B cell (primary cell): ENCODE data around the gene ANKS1B. TPM values are rescaled to one million over a fixed set of nuclear protein-coding genes. Genes with fewer than 3 reads are reported as not detected.

Experiments used
- ATAC-seq: fragments of 200-7000 bp; cut with Tn5 transposase; one replicate; pipeline ENCODE4 v1.10.0; 2021; ENCODE audit warnings: low read depth, mild to moderate bottlenecking, moderate number of reproducible peaks, moderate library complexity
- CTCF ChIA-PET: fragments of 350-600 bp; sonication (Branson Sonifier 250); formaldehyde crosslinking; loops from one replicate; lab custom pipeline; 2021; ENCODE audit warnings: antibody characterized with exemption, inconsistent platforms; lab: Charles Lee
- POLR2A ChIA-PET: fragments of 350-600 bp; sonication (Branson Sonifier 250); formaldehyde crosslinking; loops from one replicate; lab custom pipeline; 2021; ENCODE audit warnings: antibody characterized with exemption; lab: Charles Lee
- DNase-seq: peaks from one replicate; pipeline ENCODE4 v3.0.0; 2013
- H2AFZ ChIP-seq: 2 replicates; pipeline ENCODE4 v1.6.1; 2012; ENCODE audit warnings: mild to moderate bottlenecking, low read depth, low read length; ENCODE audit not compliant: insufficient read depth, poor library complexity, severe bottlenecking
- H3K27ac ChIP-seq, 2 donors: 1 replicate in 1 of 2; 2 replicates in 1 of 2; pipeline ENCODE4 v1.5.1; 2012 to 2013; ENCODE audit warnings: low read length in 2 of 2, mild to moderate bottlenecking in 2 of 2, moderate library complexity in 1 of 2
- H3K27me3 ChIP-seq, 4 experiments: fragments of 200-600 bp in 1 of 4; sonication (generic) in 1 of 4; replicated peaks in 1 of 4; 1 replicate in 2 of 4; 2 replicates in 2 of 4; pipeline versions ENCODE4 v1.6.1 to v1.7.0; 2013 to 2016; ENCODE audit warnings: low read length in 3 of 4, mild to moderate bottlenecking in 2 of 4, mixed read lengths in 1 of 4, moderate library complexity in 1 of 4; ENCODE audit not compliant: insufficient read depth in 4 of 4, control insufficient read depth in 3 of 4; ENCODE audit errors: control extremely low read depth in 1 of 4
- H3K36me3 ChIP-seq, 2 experiments: replicated peaks in 1 of 2; 1 replicate in 1 of 2; 2 replicates in 1 of 2; pipeline versions ENCODE4 v1.6.1 to v1.7.1; 2013; ENCODE audit warnings: low read length in 1 of 2; ENCODE audit not compliant: insufficient read depth in 2 of 2, control insufficient read depth in 1 of 2; ENCODE audit errors: control extremely low read depth in 1 of 2, extremely low read depth in 1 of 2
- H3K4me1 ChIP-seq, 2 donors: fragments of 200-600 bp in 1 of 2; sonication (generic) in 1 of 2; 1 replicate in 1 of 2; 2 replicates in 1 of 2; pipeline versions ENCODE4 v1.5.1 to v1.6.1; 2013 to 2017; ENCODE audit warnings: low read length in 2 of 2; ENCODE audit not compliant: control insufficient read depth in 2 of 2, insufficient read depth in 2 of 2
- H3K4me2 ChIP-seq: replicated peaks from 2 replicates; pipeline ENCODE3; 2012; ENCODE audit warnings: mild to moderate bottlenecking, low read depth, low read length; ENCODE audit not compliant: poor library complexity, severe bottlenecking
- H3K4me3 ChIP-seq, 5 experiments: fragments of 200-600 bp in 1 of 5; sonication (generic) in 1 of 5; 1 replicate in 3 of 5; 2 replicates in 2 of 5; pipeline versions ENCODE4 v1.5.1 to v1.7.0; 2011 to 2016; ENCODE audit warnings: low read length in 4 of 5, mild to moderate bottlenecking in 4 of 5, low read depth in 2 of 5, control low read depth in 1 of 5, moderate library complexity in 1 of 5; ENCODE audit not compliant: insufficient read depth in 1 of 5; ENCODE audit errors: control extremely low read depth in 1 of 5, extremely low read depth in 1 of 5
- H3K79me2 ChIP-seq: fragments of 200-600 bp; sonication (generic); one replicate; pipeline ENCODE4 v1.6.0; 2016; ENCODE audit warnings: low read length; ENCODE audit not compliant: control insufficient read depth, insufficient read depth
- H3K9ac ChIP-seq: fragments of 200-600 bp; sonication (generic); 2 replicates; pipeline ENCODE4 v1.6.1; 2017; ENCODE audit warnings: mild to moderate bottlenecking, low read length, moderate library complexity
- H3K9me3 ChIP-seq, 3 donors: one replicate each; pipeline versions ENCODE4 v1.6.1 to v1.7.1; 2013; ENCODE audit warnings: low read length in 2 of 3; ENCODE audit not compliant: control insufficient read depth in 2 of 3, insufficient read depth in 1 of 3; ENCODE audit errors: control extremely low read depth in 1 of 3
- H4K20me1 ChIP-seq: 2 replicates; pipeline ENCODE4 v1.6.0; 2012; ENCODE audit warnings: mild to moderate bottlenecking, low read length; ENCODE audit not compliant: insufficient read depth, control insufficient read depth, poor library complexity, severe bottlenecking
- H3K27ac Mint-ChIP-seq: one replicate; pipeline ENCODE4 v1.8.0; 2021; ENCODE audit warnings: mixed read lengths
- H3K27me3 Mint-ChIP-seq: one replicate; pipeline ENCODE4 v1.8.0; 2021; ENCODE audit warnings: mixed read lengths
- H3K4me1 Mint-ChIP-seq: one replicate; pipeline ENCODE4 v1.8.0; 2021; ENCODE audit warnings: mixed read lengths
- H3K4me3 Mint-ChIP-seq: one replicate; pipeline ENCODE4 v1.8.0; 2021; ENCODE audit warnings: mixed read lengths
- H3K9me3 Mint-ChIP-seq: one replicate; pipeline ENCODE4 v1.8.0; 2022; ENCODE audit warnings: mixed read lengths; ENCODE audit not compliant: insufficient read depth
- CTCF ChIP-seq: fragments of 200-600 bp; IDR thresholded peaks from one replicate; pipeline ENCODE4 v1.8.0; 2022; ENCODE audit warnings: antibody characterized with exemption, mild to moderate bottlenecking
- EZH2 ChIP-seq: IDR thresholded peaks from 2 replicates; pipeline ENCODE4 v1.6.1; 2012; ENCODE audit warnings: borderline replicate concordance, low read depth, mild to moderate bottlenecking, moderate library complexity, low read length; ENCODE audit not compliant: insufficient read depth, poor library complexity, severe bottlenecking
- WGBS: methylation state at CpG from one replicate; pipeline ENCODE4 v1.1.5; 2013; ENCODE audit warnings: missing lambda C conversion rate; ENCODE audit not compliant: insufficient coverage; 5-methylcytosine and 5-hydroxymethylcytosine counted together
- intact Hi-C: fragments of 100-400 bp; cut with micrococcal nuclease; formaldehyde crosslinking; loops from one replicate; pipeline ENCODE4 v1.10.0; 2022
- polyA plus RNA-seq: library from polyadenylated mRNA; depleted of rRNA; stranded (reverse); fragments of >200 nt; gene quantifications from 2 replicates; pipeline ENCODE4 v1.2.3, GENCODE V29; 2012
- total RNA-seq, 2 donors: library from RNA; stranded (reverse); fragments of 120-200 nt in 1 of 2; gene quantifications; 1 replicate in 1 of 2; 2 replicates in 1 of 2; pipeline versions ENCODE4 v1.2.3 to v1.2.4, GENCODE V29; 2013 to 2022

Gene ANKS1B
- total and polyA plus RNA-seq, 2 donors (not counting 1 experiment from before 2014, with no cell fraction given), result not detected

- H3K4me3 ChIP-seq, result no peak overlapping the region
- ATAC-seq, result no peak
- no peak for TF ChIP-seq CTCF
- no peak for TF ChIP-seq EZH2
- intact Hi-C loops, result no loop called here
- Mint-ChIP-seq H3K4me3 (no peak overlapping the region), H3K9me3 (no peaks in the 10 kb centered on the region), H3K27me3 (no peaks in the 10 kb centered on the region), H3K27ac (no peak overlapping the region), H3K4me1 (no peaks in the 10 kb centered on the region)
- no peaks in the 10 kb centered on the region for H3K27me3 ChIP-seq
- no peak overlapping the region for H2AFZ ChIP-seq
- CTCF ChIA-PET, result no interaction called here
- no peak for DNase-seq
- POLR2A ChIA-PET, result no interaction called here
- no peak overlapping the region for H3K4me2 ChIP-seq
- H4K20me1 ChIP-seq, result no peaks in the 10 kb centered on the region
- no peaks in the 10 kb centered on the region for H3K9me3 ChIP-seq
- no peaks in the 10 kb centered on the region for H3K36me3 ChIP-seq
- no peaks in the 10 kb centered on the region for H3K79me2 ChIP-seq
- no peak overlapping the region for H3K9ac ChIP-seq
- H3K27ac ChIP-seq, result no peak overlapping the region
- no peaks in the 10 kb centered on the region for H3K4me1 ChIP-seq
- WGBS, result 93% methylated on average over 11 of the region's 14 CpGs
Observed at GRCh38 chr12:99648183-99648582, 336.6 kb downstream of the ANKS1B start.

GRCh38 chr12:99647453-99647852, 337.3 kb downstream of the ANKS1B start, which contains the start of gene GARIN6:
Gene GARIN6, plus strand, starts transcription at chr12:99647753. Its CDS starts 422 bp downstream, at chr12:99648175.
- ChIA-PET POLR2A (no interaction called here), CTCF (no interaction called here)
- Mint-ChIP-seq H3K4me1 (no peaks in the 10 kb centered on the region), H3K9me3 (no peaks in the 10 kb centered on the region), H3K4me3 (no peak within 1 kb of the TSS), H3K27me3 (no peaks in the 10 kb centered on the region), H3K27ac (no peak within 1 kb of the TSS)
- DNase-seq (no peak), ATAC-seq (no peak)
- Histone ChIP-seq H3K27me3 (no peaks in the 10 kb centered on the region), H2AFZ (no peak within 1 kb of the TSS), H3K9ac (no peak within 1 kb of the TSS), H3K27ac (no peak within 1 kb of the TSS), H3K9me3 (no peaks in the 10 kb centered on the region), H3K4me3 (no peak within 1 kb of the TSS), H3K36me3 (no peaks in the 10 kb centered on the region), H3K4me1 (no peaks in the 10 kb centered on the region), H3K4me2 (no peak within 1 kb of the TSS), H3K79me2 (no peaks in the 10 kb centered on the region), H4K20me1 (no peaks in the 10 kb centered on the region)
- 97% methylated on average over 4 of the region's 4 CpGs for WGBS
- TF ChIP-seq EZH2, result no peak
- TF ChIP-seq CTCF, result no peak
- intact Hi-C loops, result no loop called here
